CD14-positive monocyte (primary cell): ENCODE results near the gene RLF. TPM values are rescaled to one million over a fixed set of nuclear protein-coding genes. Genes with fewer than 3 reads are reported as not detected.

Source experiments
- DNase-seq, 3 donors: peaks; one replicate each; pipeline ENCODE4 v3.0.0-alpha.2; 2011 to 2022
- H2AFZ ChIP-seq: 2 replicates; pipeline ENCODE4 v1.6.0; 2012; ENCODE audit warnings: mild to moderate bottlenecking, low read depth, low read length, inconsistent platforms; ENCODE audit not compliant: insufficient read depth, poor library complexity, severe bottlenecking
- H3K27ac ChIP-seq, 2 donors: 1 replicate in 1 of 2; 2 replicates in 1 of 2; pipeline ENCODE4 v1.5.1; 2012 to 2013; ENCODE audit warnings: low read length in 2 of 2, control low read depth in 1 of 2, inconsistent platforms in 1 of 2, low read depth in 1 of 2, mild to moderate bottlenecking in 1 of 2
- H3K27me3 ChIP-seq, 2 donors: one replicate each; pipeline versions ENCODE4 v1.6.0 to v1.6.1; 2011 to 2013; ENCODE audit warnings: low read length in 2 of 2; ENCODE audit not compliant: control insufficient read depth in 2 of 2, insufficient read depth in 2 of 2
- H3K36me3 ChIP-seq, 2 donors: replicated peaks in 1 of 2; 1 replicate in 1 of 2; 2 replicates in 1 of 2; pipeline versions ENCODE4 v1.5.1 to v1.6.1; 2012 to 2013; ENCODE audit warnings: low read length in 2 of 2, control low read depth in 1 of 2, inconsistent platforms in 1 of 2, mild to moderate bottlenecking in 1 of 2; ENCODE audit not compliant: insufficient read depth in 2 of 2, control insufficient read depth in 1 of 2
- H3K4me1 ChIP-seq, 2 donors: 1 replicate in 1 of 2; 2 replicates in 1 of 2; pipeline versions ENCODE4 v1.5.1 to v1.6.1; 2012 to 2013; ENCODE audit warnings: low read length in 2 of 2, control low read depth in 1 of 2, inconsistent platforms in 1 of 2, mild to moderate bottlenecking in 1 of 2, moderate library complexity in 1 of 2; ENCODE audit not compliant: insufficient read depth in 2 of 2, control insufficient read depth in 1 of 2
- H3K4me2 ChIP-seq: replicated peaks from 2 replicates; pipeline ENCODE3; 2012; ENCODE audit warnings: low read length, moderate library complexity, mild to moderate bottlenecking; ENCODE audit not compliant: poor library complexity, severe bottlenecking; ENCODE audit errors: extremely low read depth
- H3K4me3 ChIP-seq, 3 experiments: fragments of 200-600 bp in 1 of 3; sonication (generic) in 1 of 3; replicated peaks in 1 of 3; 1 replicate in 2 of 3; 2 replicates in 1 of 3; pipeline ENCODE4 v1.5.1; 2011 to 2013; ENCODE audit warnings: low read length in 3 of 3, mild to moderate bottlenecking in 3 of 3, control low read depth in 2 of 3, low read depth in 2 of 3, inconsistent platforms in 1 of 3, moderate library complexity in 1 of 3
- H3K79me2 ChIP-seq: 2 replicates; pipeline ENCODE4 v1.6.0; 2012; ENCODE audit warnings: mild to moderate bottlenecking, control low read depth, inconsistent platforms, low read length, moderate library complexity; ENCODE audit not compliant: insufficient read depth
- H3K9ac ChIP-seq: 2 replicates; pipeline ENCODE4 v1.6.0; 2017; ENCODE audit warnings: low read length, mild to moderate bottlenecking; ENCODE audit not compliant: insufficient read depth, poor library complexity, severe bottlenecking
- H3K9me3 ChIP-seq, 2 donors: replicated peaks in 1 of 2; 1 replicate in 1 of 2; 2 replicates in 1 of 2; pipeline versions ENCODE4 v1.5.1 to v1.6.1; 2012 to 2013; ENCODE audit warnings: low read length in 2 of 2, control low read depth in 1 of 2; ENCODE audit not compliant: control insufficient read depth in 1 of 2, insufficient read depth in 1 of 2
- H4K20me1 ChIP-seq: 2 replicates; pipeline ENCODE4 v1.6.0; 2012; ENCODE audit warnings: mild to moderate bottlenecking, low read length, control low read depth, moderate library complexity; ENCODE audit not compliant: insufficient read depth
- H3K27ac Mint-ChIP-seq, 7 donors: one replicate each; pipeline ENCODE4 v1.8.0; 2020; ENCODE audit warnings: mild to moderate bottlenecking in 7 of 7, mixed read lengths in 7 of 7, moderate library complexity in 6 of 7, inconsistent platforms in 2 of 7
- H3K27me3 Mint-ChIP-seq, 3 donors: one replicate each; pipeline ENCODE4 v1.8.0; 2021 to 2022; ENCODE audit warnings: low read depth in 3 of 3, mild to moderate bottlenecking in 3 of 3, mixed read lengths in 3 of 3, moderate library complexity in 3 of 3, inconsistent platforms in 1 of 3
- H3K36me3 Mint-ChIP-seq, 2 donors: one replicate each; pipeline ENCODE4 v1.8.0; 2020; ENCODE audit warnings: mixed read lengths in 2 of 2, inconsistent platforms in 1 of 2, mild to moderate bottlenecking in 1 of 2
- H3K4me1 Mint-ChIP-seq: one replicate; pipeline ENCODE4 v1.8.0; 2020; ENCODE audit warnings: mild to moderate bottlenecking, mixed read lengths
- H3K4me3 Mint-ChIP-seq, 2 donors: one replicate each; pipeline ENCODE4 v1.8.0; 2020; ENCODE audit warnings: mild to moderate bottlenecking in 2 of 2, mixed read lengths in 2 of 2, moderate library complexity in 1 of 2
- H3K9me3 Mint-ChIP-seq, 7 donors: one replicate each; pipeline ENCODE4 v1.8.0; 2020 to 2022; ENCODE audit warnings: mixed read lengths in 7 of 7, mild to moderate bottlenecking in 6 of 7, moderate library complexity in 6 of 7, inconsistent platforms in 2 of 7
- CTCF ChIP-seq: fragments of 200-600 bp; IDR thresholded peaks from one replicate; pipeline ENCODE4 v1.8.0; 2022; ENCODE audit warnings: antibody characterized with exemption, mild to moderate bottlenecking
- WGBS: methylation state at CpG from one replicate; pipeline ENCODE4 v1.1.5; 2013; ENCODE audit warnings: missing lambda C conversion rate; ENCODE audit not compliant: insufficient coverage; 5-methylcytosine and 5-hydroxymethylcytosine counted together
- intact Hi-C, 2 donors: fragments of 100-400 bp; cut with micrococcal nuclease; formaldehyde crosslinking; loops; one replicate each; pipeline versions ENCODE4 v1.15.0 to v1.15.1; 2023
- polyA plus RNA-seq, 3 donors: library from polyadenylated mRNA; depleted of rRNA in 1 of 3; unstranded in 2 of 3; stranded (reverse) in 1 of 3; fragments of 300-500 nt in 2 of 3; fragments of >200 nt in 1 of 3; fragmentation: Illumina TruSeq in 2 of 3; gene quantifications; 1 replicate in 2 of 3; 2 replicates in 1 of 3; pipeline ENCODE4 v1.2.3, GENCODE V29; 2012 to 2021

RLF gene
- polyA plus RNA-seq, 3 donors, result 3.0 to 9.2 (median 6.2) TPM

- peaks cover 99% of the 10 kb centered on the region for H3K79me2 ChIP-seq
- H3K4me3 Mint-ChIP-seq, result no peak overlapping the region
- no peak overlapping the region for H3K27ac Mint-ChIP-seq
- H3K4me2 ChIP-seq, result no peak overlapping the region
- no CpG with 5 or more reads among the region's 2 CpGs for WGBS
- TF ChIP-seq CTCF, result no peak
- H3K4me3 ChIP-seq, result no peak overlapping the region
- H3K27me3 ChIP-seq, result no peaks in the 10 kb centered on the region
- no peak overlapping the region for H3K27ac ChIP-seq
- H4K20me1 ChIP-seq, result peaks cover 100% of the 10 kb centered on the region
- H3K9ac ChIP-seq, result no peak overlapping the region
- peaks cover 32% of the 10 kb centered on the region for H3K4me1 Mint-ChIP-seq
- H3K36me3 Mint-ChIP-seq, result no peaks in the 10 kb centered on the region
- no peak overlapping the region for H2AFZ ChIP-seq
- H3K9me3 ChIP-seq, result no peaks in the 10 kb centered on the region
- peaks cover 0 to 2% (median 0%) of the 10 kb centered on the region in 3 donors for H3K27me3 Mint-ChIP-seq
- peaks cover 0 to 2% (median 0%) of the 10 kb centered on the region in 7 donors for H3K9me3 Mint-ChIP-seq
- intact Hi-C loops, result loop anchor here in 1 of 2 donors (10.0 kb wide), 1 partner anchor 47 kb away; no protein-coding TSS in a partner anchor
- no peaks in the 10 kb centered on the region for H3K36me3 ChIP-seq
- no peaks in the 10 kb centered on the region for H3K4me1 ChIP-seq
- no peak for DNase-seq
Observed at GRCh38 chr1:40178200-40178599, 17.0 kb downstream of the RLF start.

GRCh38 chr1:40179496-40180089 lies 18.4 kb downstream of the RLF start:
- peaks cover 32% of the 10 kb centered on the region for H3K4me1 Mint-ChIP-seq
- H4K20me1 ChIP-seq, result peaks cover 100% of the 10 kb centered on the region
- no peak for DNase-seq
- H3K4me3 Mint-ChIP-seq, result no peak overlapping the region
- H3K9ac ChIP-seq, result no peak overlapping the region
- no peaks in the 10 kb centered on the region for H3K9me3 ChIP-seq
- H3K4me2 ChIP-seq, result no peak overlapping the region
- TF ChIP-seq CTCF, result no peak
- WGBS, result no CpG with 5 or more reads among the region's 3 CpGs
- no peaks in the 10 kb centered on the region for H3K4me1 ChIP-seq
- peaks cover 0 to 2% (median 0%) of the 10 kb centered on the region in 3 donors for H3K27me3 Mint-ChIP-seq
- peak overlapping the region in 1 of 7 donors; percentile 68 for H3K27ac Mint-ChIP-seq
- no peaks in the 10 kb centered on the region for H3K36me3 ChIP-seq
- H3K9me3 Mint-ChIP-seq, result peaks cover 0 to 2% (median 0%) of the 10 kb centered on the region in 7 donors
- H3K4me3 ChIP-seq, result no peak overlapping the region
- no peaks in the 10 kb centered on the region for H3K27me3 ChIP-seq
- peaks cover 99% of the 10 kb centered on the region for H3K79me2 ChIP-seq
- H2AFZ ChIP-seq, result no peak overlapping the region
- H3K27ac ChIP-seq, result no peak overlapping the region
- intact Hi-C loops, result loop anchor here in 1 of 2 donors (10.0 kb wide), 1 partner anchor 45 kb away; no protein-coding TSS in a partner anchor
- no peaks in the 10 kb centered on the region for H3K36me3 Mint-ChIP-seq
